ENCODE results near the gene PRPF8.
A peak's percentile ranks its signal among the peaks of the same experiment; 100 is the strongest.

PRPF8 gene

DNA sequence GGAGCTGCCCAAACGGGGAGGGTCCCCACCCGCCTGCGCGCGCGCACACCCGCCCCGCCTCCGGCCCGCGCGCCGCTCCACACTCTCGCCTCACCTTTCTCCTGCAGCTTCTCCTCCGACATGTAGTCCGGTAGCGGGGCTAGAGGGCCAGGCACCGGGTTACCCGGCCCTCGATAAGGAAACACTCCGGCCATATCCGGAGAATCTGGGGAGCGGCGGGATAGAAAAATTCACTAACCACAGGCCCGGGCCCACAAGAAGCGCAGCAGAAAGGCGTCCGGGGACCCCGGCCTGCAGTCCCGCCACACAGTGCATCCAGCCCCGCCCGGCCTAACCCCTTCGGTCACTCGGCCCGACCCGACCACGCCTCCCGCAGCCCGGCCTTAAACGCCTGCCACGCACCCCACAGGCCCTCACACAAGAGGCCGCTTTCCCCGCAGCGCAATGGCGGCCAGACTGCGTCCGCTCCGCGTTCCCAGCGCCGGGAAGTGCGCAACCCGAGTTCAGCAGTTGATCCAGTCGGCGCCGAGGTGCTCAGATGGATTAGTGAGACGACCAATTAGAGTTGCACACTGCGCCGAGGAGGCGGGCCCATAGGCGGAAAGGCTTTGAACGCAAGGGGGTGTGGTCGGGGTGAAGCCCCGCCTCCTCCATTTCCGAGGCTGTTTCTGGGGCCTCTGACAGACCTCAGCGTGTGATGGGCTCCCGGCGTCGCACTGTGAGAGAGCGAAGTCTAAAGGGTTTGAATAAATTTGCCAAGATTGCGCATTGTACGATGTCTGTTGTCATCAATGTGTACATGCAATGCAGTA lies at the start of gene PRPF8:
PRPF8 (minus strand) TSS at position 490 of the 812 bp plus-strand sequence; CDS start at position 194, 296 bp downstream.
- DNase-seq (ENCODE audit: low read depth): peak; percentile 95

DNA sequence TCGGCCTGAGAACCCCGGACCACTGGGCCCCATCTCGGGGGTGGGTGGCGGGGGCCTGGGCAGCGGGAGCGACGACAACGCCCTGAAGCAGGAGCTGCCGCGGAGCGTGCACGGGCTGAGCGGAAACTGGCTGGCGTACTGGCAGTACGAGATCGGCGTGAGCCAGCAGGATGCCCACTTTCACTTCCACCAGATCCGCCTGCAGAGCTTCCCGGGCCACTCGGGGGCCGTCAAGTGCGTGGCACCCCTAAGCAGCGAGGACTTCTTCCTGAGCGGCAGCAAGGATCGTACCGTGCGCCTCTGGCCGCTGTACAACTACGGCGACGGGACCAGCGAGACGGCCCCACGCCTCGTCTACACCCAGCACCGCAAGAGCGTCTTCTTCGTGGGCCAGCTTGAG lies 49.1 kb upstream of the PRPF8 start:
- no peak for DNase-seq (ENCODE audit: low read depth)

DNA sequence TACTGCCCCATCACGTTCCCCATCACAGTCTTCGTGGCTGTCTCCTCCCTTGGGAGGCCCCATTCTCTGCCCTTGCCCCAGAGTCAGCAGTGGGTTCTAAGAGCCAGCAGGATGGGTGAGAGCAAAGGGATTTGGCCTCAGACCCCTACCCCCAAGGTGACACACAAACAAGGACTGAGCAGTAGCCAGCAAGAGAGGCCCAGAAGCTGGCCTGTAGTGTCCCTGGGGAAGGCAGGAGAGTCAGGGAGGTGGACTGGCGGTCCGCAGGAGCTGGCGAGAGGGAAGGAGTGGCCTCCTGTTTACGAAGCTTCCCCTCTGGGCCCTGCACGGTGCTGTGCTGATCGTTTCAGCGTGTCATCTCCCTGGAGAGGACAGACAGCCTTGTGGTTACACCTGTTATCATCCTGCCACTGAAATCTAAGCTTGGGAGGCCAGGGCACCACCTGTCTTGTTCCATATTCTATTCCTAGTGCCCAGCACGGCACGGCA lies 48.2 kb upstream of the PRPF8 start:
- DNase-seq (ENCODE audit: low read depth): no peak

DNA sequence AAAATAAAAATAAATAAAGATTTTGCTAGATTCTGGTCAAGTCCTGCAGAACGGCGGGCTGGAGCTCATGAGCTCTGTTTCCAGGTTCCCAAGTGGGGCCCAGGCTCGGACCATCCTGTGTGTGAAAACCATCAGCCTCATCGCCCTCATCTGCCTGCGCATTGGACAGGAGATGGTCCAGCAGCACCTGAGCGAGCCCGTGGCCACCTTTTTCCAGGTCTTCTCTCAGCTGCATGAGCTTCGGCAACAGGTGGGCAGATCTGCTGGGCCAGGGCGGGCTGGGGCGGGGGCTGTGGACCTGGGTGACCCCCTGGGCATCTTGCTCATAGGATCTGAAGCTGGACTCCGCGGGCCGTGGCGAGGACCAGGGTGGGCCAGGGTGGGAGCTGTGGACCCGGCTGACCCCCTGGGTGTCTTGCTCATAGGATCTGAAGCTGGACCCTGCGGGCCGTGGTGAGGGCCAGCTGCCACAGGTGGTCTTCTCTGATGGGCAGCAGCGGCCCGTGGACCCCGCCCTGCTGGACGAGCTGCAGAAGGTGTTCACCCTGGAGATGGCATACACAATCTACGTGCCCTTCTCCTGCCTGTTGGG lies 47.7 kb upstream of the PRPF8 start:
- no peak for DNase-seq (ENCODE audit: low read depth)

DNA sequence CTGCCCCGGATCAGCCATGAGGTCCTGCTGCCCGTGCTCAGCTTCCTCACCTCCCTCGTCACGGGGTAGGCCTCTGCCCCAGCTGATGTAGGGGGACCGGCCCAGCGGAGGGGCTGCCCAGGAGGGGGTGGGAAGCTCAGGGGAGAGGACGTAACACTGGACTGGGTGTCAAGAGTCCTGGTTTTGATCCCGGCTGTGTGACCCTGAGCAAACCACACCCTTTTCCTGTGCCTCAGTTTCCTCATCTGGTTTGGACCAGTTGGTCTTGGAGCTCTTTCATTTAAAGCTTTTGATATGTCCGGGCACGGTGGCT lies 46.5 kb upstream of the PRPF8 start:
- DNase-seq (ENCODE audit: low read depth): no peak

DNA sequence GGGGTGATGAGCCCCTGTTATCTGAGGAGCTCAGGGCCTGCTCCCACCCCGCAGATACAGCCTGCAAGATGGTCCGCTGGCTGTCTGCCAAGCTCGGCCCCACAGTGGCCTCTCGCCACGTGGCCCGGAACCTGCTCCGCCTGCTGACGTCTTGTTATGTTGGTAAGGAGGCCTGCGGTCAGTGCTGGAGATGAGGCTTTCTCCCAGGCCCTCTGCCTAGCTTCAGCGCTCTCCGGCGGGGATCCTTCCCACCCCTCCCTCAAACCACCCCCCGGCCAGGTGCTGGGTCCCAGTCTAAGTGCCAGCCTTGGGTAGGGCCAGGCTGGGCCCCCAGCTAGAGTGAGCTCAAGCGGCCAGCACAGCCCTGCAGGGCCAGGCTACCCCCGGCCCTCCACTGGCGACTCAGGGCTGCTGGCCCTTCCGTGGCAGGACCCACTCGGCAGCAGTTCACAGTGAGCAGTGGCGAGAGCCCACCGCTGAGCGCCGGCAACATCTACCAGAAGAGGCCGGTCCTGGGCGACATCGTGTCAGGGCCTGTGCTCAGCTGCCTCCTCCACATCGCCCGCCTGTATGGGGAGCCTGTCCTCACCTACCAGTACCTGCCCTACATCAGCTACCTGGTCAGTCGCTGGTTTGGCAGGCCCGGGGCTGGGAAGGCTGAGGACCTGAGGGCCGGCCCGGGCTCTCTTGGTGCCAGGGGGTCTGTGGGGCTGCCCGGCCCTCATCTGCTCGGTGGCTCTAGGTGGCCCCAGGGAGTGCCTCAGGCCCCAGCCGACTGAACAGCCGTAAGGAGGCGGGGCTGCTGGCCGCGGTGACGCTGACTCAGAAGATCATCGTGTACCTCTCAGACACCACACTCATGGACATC lies 45.9 kb upstream of the PRPF8 start:
- DNase-seq (ENCODE audit: low read depth): peak; percentile 43

DNA sequence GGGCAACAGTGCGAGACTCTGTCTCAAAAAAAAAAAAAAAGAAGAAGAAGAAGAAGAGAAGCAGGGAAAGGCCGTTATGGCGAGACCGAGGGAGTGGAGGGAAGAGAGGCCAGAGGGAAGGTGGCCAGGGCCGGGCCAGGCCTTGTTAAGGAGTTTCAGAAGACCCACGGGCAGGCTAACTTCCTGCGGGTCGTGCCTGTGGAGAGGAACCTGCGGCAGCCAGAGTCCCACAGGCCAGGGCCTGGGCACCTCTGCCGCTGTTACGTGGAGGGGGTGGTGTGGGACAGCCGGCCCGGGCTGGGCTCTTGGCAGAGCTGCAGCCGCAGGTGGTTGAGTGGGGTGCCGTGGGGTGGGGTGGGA lies 45.3 kb upstream of the PRPF8 start:
- DNase-seq (ENCODE audit: low read depth): no peak

DNA sequence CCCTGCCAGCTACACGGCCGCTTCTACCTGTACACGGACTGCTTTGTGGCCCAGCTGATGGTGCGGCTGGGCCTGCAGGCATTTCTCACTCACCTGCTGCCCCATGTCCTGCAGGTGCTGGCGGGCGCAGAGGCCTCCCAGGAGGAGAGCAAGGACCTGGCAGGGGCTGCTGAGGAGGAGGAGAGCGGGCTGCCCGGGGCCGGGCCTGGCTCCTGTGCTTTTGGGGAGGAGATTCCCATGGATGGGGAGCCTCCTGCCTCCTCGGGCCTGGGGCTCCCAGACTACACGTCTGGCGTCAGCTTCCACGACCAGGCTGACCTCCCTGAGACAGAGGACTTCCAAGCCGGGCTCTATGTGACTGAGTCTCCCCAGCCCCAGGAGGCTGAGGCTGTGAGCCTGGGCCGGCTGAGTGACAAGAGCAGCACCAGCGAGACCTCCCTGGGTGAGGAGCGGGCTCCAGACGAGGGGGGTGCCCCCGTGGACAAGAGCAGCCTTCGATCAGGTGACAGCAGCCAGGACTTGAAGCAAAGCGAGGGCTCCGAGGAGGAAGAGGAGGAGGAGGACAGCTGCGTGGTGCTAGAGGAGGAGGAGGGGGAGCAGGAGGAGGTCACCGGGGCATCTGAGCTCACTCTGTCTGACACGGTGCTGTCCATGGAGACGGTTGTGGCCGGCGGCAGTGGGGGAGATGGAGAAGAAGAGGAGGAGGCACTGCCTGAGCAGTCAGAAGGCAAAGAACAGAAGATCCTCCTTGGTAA lies 43.4 kb upstream of the PRPF8 start:
- no peak for DNase-seq (ENCODE audit: low read depth)

DNA sequence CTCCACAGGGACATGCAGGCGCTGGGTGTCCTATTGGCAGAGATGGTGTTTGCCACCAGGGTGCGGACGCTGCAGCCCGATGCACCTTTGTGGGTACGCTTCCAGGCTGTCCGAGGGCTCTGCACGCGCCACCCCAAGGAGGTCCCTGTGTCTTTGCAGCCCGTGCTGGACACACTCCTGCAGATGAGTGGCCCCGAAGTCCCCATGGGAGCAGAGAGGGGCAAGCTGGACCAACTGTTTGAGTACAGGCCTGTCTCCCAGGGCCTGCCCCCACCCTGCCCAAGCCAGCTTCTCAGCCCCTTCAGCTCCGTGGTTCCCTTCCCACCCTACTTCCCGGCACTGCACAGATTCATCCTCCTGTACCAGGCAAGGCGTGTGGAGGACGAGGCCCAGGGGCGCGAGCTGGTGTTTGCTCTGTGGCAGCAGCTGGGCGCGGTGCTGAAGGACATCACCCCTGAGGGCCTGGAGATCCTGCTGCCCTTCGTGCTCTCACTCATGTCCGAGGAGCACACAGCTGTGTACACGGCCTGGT lies 42.7 kb upstream of the PRPF8 start:
- DNase-seq (ENCODE audit: low read depth): no peak

DNA sequence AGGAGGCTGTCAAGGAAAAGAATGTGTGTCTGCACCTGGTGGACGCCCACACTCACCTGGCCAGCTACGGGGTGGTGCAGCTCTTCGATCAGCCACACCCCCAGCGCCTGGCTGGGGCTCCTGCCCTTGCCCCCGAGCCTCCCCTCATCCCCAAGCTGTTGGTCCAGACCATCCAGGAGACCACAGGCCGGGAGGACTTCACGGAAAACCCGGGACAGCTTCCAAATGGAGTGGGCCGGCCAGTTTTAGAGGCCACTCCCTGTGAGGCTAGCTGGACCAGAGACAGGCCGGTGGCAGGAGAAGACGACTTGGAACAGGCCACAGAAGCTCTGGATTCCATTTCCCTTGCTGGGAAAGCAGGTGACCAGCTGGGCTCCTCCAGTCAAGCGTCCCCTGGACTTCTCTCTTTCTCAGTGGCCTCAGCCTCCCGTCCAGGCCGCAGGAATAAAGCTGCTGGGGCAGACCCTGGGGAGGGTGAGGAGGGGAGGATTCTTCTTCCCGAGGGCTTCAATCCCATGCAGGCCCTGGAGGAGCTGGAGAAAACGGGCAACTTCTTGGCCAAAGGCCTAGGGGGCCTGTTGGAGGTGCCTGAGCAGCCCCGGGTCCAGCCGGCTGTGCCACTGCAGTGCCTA lies 42.1 kb upstream of the PRPF8 start:
- DNase-seq (ENCODE audit: low read depth): no peak

DNA sequence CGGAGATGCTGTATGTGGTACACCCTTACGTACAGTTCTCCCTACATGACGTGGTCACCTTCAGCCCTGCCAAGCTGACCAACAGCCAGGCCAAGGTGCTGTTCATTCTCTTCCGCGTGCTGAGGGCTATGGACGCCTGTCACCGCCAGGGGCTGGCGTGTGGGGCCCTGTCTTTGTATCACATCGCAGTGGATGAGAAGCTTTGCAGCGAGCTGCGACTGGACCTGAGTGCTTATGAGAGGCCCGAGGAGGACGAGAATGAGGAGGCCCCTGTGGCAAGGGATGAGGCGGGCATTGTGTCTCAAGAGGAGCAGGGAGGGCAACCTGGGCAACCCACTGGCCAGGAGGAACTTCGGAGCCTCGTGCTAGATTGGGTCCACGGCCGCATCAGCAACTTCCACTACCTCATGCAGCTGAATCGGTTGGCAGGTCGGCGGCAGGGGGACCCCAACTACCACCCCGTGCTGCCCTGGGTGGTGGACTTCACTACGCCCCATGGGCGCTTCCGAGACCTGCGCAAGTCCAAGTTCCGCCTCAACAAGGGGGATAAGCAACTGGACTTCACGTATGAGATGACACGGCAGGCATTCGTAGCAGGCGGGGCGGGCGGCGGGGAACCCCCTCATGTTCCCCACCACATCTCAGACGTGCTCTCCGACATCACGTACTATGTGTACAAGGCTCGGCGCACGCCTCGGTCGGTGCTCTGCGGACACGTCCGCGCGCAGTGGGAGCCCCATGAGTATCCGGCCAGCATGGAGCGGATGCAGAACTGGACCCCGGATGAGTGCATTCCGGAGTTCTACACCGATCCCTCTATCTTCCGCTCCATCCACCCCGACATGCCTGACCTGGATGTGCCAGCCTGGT lies 41.2 kb upstream of the PRPF8 start:
- no peak for DNase-seq (ENCODE audit: low read depth)

DNA sequence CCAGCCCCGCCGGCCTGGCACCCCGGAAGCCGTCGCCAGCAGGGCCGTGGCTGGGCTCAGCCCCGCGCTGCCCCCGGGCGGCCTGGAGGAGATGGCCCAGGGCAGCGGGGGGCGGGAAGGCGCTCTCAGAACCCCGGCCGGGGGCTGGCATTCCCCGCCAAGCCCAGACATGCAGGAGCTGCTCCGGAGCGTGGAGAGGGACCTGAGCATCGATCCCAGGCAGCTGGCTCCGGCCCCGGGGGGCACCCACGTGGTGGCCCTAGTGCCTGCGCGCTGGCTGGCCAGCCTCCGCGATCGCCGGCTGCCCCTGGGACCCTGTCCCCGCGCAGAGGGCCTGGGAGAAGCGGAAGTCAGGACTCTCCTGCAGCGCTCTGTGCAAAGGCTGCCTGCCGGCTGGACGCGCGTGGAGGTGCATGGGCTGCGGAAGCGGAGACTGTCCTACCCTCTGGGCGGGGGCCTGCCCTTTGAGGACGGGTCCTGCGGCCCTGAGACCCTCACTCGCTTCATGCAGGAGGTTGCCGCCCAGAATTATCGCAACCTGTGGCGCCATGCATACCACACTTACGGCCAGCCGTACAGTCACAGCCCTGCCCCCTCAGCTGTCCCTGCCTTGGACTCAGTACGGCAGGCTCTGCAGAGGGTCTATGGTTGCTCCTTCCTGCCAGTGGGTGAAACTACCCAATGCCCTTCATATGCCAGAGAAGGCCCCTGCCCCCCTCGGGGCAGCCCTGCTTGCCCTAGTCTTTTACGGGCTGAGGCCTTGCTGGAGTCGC lies 40.4 kb upstream of the PRPF8 start:
- DNase-seq (ENCODE audit: low read depth): no peak

DNA sequence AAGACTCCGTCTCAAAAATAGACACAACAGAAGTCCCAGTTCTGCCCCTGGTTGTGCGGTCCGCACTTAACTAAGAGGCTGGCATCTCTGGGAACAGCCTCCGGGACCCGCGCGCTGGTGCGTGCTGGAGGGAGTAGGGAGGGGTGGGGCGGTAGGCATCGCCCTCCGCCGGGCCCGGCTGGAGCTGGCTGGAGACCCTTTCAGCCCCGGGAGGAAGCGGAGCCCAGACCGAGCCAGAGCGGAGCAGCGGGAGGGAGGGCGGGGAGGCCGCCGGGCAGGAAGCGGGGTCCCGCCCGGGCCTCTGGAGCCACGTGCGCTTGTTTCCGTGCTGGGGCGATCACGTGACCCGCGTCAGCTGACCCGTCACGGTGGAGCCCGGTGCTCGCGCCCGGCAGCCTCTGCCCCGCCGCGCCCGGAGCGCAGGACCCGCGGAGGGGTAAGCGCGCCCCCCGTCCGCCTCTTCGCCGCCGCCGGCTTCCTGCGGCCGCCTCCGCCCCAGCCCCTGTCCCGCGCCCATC lies 39.7 kb upstream of the PRPF8 start, which contains the start of gene WDR81:
WDR81 (plus strand) TSS at position 354 of the 518 bp plus-strand sequence. CDS start 256 bp downstream, outside the sequence.
- DNase-seq (ENCODE audit: low read depth): peak; percentile 67

DNA sequence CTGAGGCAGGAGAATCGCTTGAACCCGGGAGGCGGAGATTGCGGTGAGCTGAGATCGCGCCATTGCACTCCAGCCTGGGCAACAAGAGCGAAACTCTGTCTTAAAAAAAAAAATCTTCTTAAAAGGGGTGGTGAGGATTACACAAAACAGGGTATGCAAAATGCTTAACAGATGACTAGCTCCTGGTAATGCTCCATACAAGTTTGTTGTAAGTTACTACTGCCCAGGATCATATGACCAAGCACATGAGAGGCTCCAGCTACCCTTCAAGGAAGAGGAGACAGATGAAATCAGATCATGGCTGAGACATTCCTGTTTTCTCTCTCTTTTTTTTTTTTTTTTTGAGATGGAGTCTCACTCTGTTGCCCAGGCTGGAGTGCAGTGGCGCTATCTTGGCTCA lies 37.4 kb upstream of the PRPF8 start:
- peak; percentile 50 for DNase-seq (ENCODE audit: low read depth)

DNA sequence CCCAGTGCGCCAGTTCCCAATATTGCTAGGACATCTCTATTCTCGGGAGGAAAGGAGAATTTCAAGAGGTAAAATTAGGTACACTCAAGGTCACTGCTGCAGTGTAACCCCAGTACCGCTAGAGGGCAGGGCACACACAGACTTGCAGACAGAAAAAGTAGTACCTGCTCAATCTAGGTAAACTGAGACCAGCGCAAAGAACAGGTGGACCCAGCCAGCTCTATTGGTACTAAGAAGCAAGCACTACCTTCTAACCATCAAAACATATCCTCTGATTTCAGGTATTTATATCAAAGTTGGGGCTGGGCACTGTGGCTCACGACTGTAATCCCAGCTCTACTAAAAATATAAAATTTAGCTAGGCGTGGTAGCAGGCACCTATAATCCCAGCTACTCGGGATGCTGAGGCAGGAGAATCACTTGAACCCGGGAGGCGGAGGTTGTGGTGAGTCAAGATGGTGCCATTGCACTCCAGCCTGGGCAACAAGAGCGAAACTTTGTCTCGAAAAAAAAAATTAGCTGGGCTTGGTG lies 36.3 kb upstream of the PRPF8 start:
- no peak for DNase-seq (ENCODE audit: low read depth)

DNA sequence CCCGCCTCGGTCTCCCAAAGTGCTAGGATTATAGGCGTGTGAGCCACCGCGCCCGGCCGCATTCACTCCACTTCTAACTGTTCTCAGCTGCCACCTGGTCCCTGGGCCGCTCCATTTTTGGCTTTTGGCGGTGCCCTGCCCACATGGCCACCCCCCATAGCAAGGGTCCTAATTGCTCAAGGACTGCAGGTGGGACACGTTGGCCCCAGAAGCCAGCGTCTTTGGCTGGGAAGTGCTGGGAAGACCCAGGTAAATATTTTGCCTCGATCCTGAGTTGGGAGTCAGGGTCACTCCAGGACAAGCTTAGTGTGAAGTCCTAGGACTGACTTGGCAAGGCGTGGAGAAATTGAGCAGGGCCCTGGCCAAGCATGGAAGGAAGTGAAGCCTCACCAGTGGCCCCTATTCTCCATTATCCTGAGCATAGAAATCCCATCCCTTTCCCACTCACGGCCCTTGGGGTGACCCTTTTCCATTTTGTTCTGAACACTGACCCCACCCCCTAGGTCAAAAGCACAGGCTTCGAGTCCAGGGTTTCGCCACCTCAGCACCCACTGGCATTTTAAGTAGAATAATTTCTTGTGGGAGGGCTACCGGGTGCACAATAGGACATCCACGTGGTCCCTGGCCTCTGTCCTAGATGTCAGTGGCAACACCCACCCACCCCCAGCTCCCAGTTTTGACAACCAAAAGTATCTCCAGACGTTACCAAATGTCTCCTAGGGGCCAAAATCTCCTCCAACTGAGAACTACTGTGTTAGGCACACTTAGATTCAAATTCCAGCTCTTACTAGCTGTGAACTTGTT lies 33.9 kb upstream of the PRPF8 start:
- no peak for DNase-seq (ENCODE audit: low read depth)

DNA sequence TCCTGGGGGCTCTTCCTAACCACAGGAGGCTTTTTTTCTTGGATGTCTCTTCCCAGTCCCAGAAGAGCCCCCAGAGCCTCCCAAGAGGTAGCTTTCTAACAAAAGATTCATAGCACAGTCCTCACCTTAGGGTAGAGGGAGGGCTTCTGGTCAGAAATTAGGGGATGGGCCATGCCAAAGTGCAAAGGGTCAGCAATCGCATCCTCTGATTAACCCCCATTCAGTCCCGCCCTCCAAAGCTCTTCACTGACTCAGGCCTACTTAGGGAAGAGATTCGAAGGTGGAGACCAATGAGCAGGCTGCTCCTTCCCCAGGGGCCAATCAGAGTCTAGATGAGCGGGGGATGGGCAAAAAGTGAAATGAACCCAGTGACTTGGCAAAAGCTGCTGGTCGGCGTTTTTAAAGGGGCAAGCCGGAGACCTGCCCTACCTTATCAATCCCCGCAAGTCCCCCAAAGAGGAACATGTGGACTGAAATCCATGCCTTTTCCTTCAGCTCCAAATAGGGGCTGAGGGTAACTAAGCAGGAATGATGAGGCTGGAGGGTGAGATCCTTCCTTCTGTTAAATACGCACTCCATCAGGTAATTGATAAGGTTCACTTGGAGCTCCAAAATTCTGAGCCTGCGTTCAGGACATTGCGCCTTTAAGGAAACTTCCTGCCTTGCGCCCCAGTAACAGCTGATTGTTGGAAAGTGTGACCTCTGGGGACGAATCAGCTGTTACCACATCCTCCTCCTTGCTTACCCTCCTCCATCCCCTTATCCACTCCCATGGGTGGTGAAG lies 32.4 kb upstream of the PRPF8 start:
- DNase-seq (ENCODE audit: low read depth): peak; percentile 98

Data from fibroblast of the conjunctiva (primary cell).